Left lung (tissue), 10 donors: ENCODE results near the gene FUBP3. TPM values are rescaled to one million over a fixed set of nuclear protein-coding genes. Genes with fewer than 3 reads are reported as not detected.
A peak's percentile ranks its signal among the peaks of the same experiment; 100 is the strongest.

Experiments used
- ATAC-seq: fragments of 200-7000 bp; cut with Tn5 transposase; one replicate; pipeline ENCODE4 v1.9.1; 2020; ENCODE audit warnings: moderate library complexity
- DNase-seq, 4 donors: peaks; one replicate each; pipeline ENCODE4 v3.0.0-alpha.2; 2013 to 2020
- H3K27ac ChIP-seq, 2 donors: fragments of 200-600 bp; sonication (generic) in 1 of 2; one replicate each; pipeline versions ENCODE4 v1.5.0 to v1.8.0; 2020 to 2021
- H3K27me3 ChIP-seq, 2 donors: fragments of 200-600 bp; sonication (generic) in 1 of 2; one replicate each; pipeline versions ENCODE4 v1.5.0 to v1.8.0; 2020 to 2021
- H3K36me3 ChIP-seq, 2 donors: fragments of 200-600 bp; sonication (generic) in 1 of 2; one replicate each; pipeline versions ENCODE4 v1.5.0 to v1.8.0; 2020 to 2021
- H3K4me1 ChIP-seq, 2 donors: fragments of 200-600 bp; one replicate each; pipeline ENCODE4 v1.8.0; 2021
- H3K4me3 ChIP-seq, 2 donors: fragments of 200-600 bp; sonication (generic) in 1 of 2; one replicate each; pipeline versions ENCODE4 v1.5.0 to v1.8.0; 2020 to 2021; ENCODE audit warnings: mild to moderate bottlenecking in 1 of 2
- H3K9me3 ChIP-seq, 2 donors: fragments of 200-600 bp; sonication (generic) in 1 of 2; one replicate each; pipeline versions ENCODE4 v1.5.0 to v1.8.0; 2020 to 2021
- intact Hi-C, 2 donors: fragments of 100-400 bp; cut with DNase I; formaldehyde crosslinking; loops; one replicate each; pipeline versions ENCODE4 v1.11.2 to v1.14.2; 2022
- polyA plus RNA-seq, 6 donors: library from polyadenylated mRNA; unstranded; fragments of 120-200 nt; gene quantifications; one replicate each; pipeline ENCODE4 v1.2.1, GENCODE V29; 2013; ENCODE audit not compliant: insufficient read length in 6 of 6
- total RNA-seq, 2 donors: library from RNA; stranded (reverse); fragmentation: NEBNext Ultra II Directional; extraction: Animal tissue kit (Norgen Biotek cat#: 25700); gene quantifications; one replicate each; pipeline ENCODE4 v1.2.1, GENCODE V29; 2021
- TF ChIP-seq, protein P1 (sequence below), 2 donors: fragments of 200-600 bp; sonication (generic) in 1 of 2; IDR thresholded peaks; one replicate each; pipeline versions ENCODE4 v1.5.0 to v1.8.0; 2021; ENCODE audit warnings: antibody characterized with exemption in 2 of 2
- donor health status: DM: no; HTN: yes; CAD: no.
- donor health status: DM: no; HTN: no; CAD: no.

The FUBP3 gene
- total and polyA plus RNA-seq, 8 donors = 33.1 to 70.0 (median 58.9) TPM

DNA sequence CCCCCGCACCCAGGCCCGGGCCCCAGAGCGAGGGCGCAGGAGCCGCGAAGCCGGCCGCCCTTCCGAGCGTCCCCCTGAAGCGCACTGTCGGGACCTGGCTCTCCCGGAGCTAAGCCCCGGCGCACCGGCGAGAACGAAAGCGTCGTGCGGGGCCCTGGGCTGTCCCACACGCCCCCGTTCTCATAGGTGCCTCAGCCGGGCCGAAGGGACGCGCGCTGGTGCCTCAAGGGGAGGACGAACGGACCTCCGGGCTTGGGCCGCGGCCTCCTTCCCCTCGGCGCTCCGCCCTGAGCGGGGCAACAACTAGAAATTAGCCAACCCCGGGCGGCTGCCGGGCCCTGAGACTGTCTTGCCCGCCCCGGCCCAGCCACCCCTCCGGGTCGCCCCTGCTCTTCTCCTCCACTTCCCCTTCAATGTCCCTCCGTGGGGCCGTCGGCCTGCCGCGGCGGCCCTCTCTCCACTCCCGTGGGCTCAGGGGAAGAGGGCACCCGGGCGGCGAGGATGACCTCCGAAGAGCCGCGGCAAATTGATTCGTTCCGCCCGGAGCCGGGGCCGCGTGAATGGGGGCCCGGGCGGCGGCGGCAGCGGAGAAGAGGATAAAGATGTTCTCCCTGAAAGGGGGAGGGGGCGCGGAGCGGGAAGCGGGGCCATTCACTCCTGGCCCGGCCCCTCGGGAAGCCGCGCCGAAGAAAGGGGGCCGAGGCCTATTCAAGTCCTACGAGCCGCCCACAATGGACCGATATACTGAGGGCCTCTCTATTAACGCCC is 81.5 kb downstream of the FUBP3 start:
- H3K4me1 ChIP-seq = peaks cover 27 to 61% of the 10 kb centered on the region in 2 donors
- TF ChIP-seq, protein P1, sequence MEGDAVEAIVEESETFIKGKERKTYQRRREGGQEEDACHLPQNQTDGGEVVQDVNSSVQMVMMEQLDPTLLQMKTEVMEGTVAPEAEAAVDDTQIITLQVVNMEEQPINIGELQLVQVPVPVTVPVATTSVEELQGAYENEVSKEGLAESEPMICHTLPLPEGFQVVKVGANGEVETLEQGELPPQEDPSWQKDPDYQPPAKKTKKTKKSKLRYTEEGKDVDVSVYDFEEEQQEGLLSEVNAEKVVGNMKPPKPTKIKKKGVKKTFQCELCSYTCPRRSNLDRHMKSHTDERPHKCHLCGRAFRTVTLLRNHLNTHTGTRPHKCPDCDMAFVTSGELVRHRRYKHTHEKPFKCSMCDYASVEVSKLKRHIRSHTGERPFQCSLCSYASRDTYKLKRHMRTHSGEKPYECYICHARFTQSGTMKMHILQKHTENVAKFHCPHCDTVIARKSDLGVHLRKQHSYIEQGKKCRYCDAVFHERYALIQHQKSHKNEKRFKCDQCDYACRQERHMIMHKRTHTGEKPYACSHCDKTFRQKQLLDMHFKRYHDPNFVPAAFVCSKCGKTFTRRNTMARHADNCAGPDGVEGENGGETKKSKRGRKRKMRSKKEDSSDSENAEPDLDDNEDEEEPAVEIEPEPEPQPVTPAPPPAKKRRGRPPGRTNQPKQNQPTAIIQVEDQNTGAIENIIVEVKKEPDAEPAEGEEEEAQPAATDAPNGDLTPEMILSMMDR (IDR thresholded peaks at IDR 0.05) = no peak
- no peaks in the 10 kb centered on the region for H3K9me3 ChIP-seq
- H3K4me3 ChIP-seq = peak overlapping the region in 1 of 2 donors; percentile 30
- intact Hi-C loops = no loop called here
- DNase-seq (peak in 1 of 4 donors; percentile 69), ATAC-seq (peak; percentile 6)
- H3K27ac ChIP-seq = no peak overlapping the region
- peaks cover 97 to 100% of the 10 kb centered on the region in 2 donors for H3K27me3 ChIP-seq
- H3K36me3 ChIP-seq = no peaks in the 10 kb centered on the region

DNA sequence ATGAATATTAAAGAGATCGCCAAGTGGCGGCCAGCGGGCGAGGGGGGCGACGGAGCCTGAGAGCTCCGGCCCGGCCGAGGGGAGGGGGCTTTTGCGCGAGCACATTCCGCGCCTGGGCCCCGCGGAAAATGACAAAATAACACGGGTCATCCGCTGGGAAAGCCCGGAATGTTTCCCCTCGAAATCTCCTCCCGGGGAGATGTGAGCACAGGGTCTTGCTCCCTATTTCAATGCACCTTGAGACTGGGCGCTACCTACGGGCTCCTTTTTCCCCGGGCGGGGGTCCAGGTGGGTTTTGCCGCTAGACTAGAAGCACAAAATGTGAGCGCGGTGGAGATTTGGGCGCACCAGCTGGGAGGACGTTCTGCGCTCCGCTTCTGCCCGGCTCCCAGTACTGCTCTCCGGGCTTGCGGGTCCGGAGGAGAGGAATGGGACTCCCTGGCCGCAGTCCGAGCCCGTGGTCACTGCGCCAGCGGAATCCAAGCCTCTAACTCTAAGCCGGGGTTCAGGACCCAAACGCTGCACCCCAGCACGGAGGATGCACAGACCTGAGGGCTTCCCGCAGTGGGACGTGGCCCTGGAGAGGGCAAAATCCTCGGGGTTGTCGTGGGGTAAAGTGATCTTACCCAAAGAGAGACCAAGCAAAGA is 82.2 kb downstream of the FUBP3 start:
- Histone ChIP-seq H3K36me3 (no peaks in the 10 kb centered on the region), H3K9me3 (no peaks in the 10 kb centered on the region), H3K27me3 (peaks cover 98 to 100% of the 10 kb centered on the region in 2 donors), H3K27ac (no peak overlapping the region), H3K4me3 (no peak overlapping the region), H3K4me1 (peaks cover 27 to 69% of the 10 kb centered on the region in 2 donors)
- DNase-seq (peak in 1 of 4 donors; percentile 71), ATAC-seq (no peak)
- intact Hi-C loops = no loop called here
- TF ChIP-seq, protein P1 (IDR thresholded peaks at IDR 0.05) = no peak

DNA sequence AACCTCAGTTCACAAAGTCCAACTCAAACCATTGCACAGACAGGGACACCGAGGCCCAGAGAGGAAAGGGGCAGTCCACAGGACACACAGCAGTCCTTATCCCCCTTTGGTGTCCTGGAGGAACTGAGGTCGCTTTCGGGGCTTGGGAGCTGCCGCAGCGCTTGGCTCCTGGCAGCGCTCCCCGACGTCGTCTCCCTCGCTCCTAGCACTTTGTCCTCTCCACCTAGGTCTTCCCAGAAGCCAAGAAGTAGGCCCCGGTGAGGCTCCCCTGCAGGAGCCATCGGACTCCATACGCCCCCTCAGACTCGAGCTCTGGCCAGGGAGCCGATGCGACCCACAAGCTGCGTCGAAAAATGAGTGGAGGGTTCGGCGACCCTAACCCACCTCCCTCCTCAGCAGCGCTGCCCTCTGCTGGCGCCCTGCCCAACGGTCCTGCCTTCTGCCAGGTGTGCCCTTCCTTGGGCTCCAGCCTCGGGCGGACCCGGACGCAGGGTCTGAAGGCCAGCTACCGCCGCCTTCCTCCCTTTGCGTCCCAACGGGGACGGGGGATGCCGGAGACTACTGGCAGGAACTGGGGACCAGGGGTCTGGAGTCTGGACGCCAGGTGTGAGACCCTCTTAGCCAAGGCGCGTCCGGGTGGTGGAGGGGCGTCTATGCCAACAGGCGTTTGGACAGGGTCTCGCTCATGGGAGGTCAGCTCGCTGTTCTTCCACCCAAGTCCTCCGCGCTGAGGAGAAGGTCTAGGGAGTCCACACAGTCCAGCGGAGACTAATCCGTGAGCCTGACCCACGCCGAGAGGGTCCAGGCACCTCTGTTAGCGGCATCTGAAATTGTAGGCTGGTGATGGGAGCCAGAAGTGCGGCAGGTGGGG is 83.0 kb downstream of the FUBP3 start:
- intact Hi-C loops = no loop called here
- TF ChIP-seq, protein P1 (IDR thresholded peaks at IDR 0.05) = no peak
- Histone ChIP-seq H3K9me3 (no peaks in the 10 kb centered on the region), H3K27me3 (peaks cover 99 to 100% of the 10 kb centered on the region in 2 donors), H3K4me3 (no peak overlapping the region), H3K27ac (no peak overlapping the region), H3K4me1 (peaks cover 27 to 71% of the 10 kb centered on the region in 2 donors), H3K36me3 (no peaks in the 10 kb centered on the region)
- no peak for ATAC-seq
- peak in 1 of 4 donors; percentile 68 for DNase-seq

DNA sequence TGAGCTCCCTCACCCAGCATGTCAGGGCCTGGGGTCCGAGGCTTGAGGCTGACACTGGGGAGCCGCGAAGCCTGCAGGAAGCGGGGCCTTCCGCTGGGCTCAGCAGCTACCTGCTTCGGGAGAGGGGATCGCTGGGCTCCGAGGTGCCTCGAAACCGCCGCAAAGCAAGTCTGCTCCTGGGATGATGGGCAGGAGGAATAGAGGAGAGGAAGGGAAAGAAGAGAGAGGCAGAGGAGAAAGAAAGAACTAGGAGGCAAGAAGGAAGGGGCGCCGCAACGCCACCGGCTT is 83.5 kb downstream of the FUBP3 start:
- TF ChIP-seq, protein P1 (IDR thresholded peaks at IDR 0.05) = no peak
- Histone ChIP-seq H3K4me1 (peaks cover 27 to 71% of the 10 kb centered on the region in 2 donors), H3K9me3 (no peaks in the 10 kb centered on the region), H3K27me3 (peaks cover 99 to 100% of the 10 kb centered on the region in 2 donors), H3K36me3 (no peaks in the 10 kb centered on the region), H3K4me3 (no peak overlapping the region), H3K27ac (no peak overlapping the region)
- DNase-seq = no peak
- no peak for ATAC-seq
- intact Hi-C loops = no loop called here
